T-helper 2 cell treated with Interferon-gamma antibody and Interleukin-4, amounts not matched to agents 100 ng/mL and 5 ng/mL, for 36 hours (primary cell): ENCODE measurements around the gene TGOLN2. TPM values are rescaled to one million over a fixed set of nuclear protein-coding genes. Genes with fewer than 3 reads are reported as not detected.
"Not testable (repeated sequence)": the region's sequence is repeated elsewhere in the genome, so short reads cannot be mapped to it uniquely, and the experiment has no call there.

Experiments
- intact Hi-C: fragments of 100-400 bp; cut with micrococcal nuclease; formaldehyde crosslinking; loops from one replicate; pipeline ENCODE4 v1.15.1; 2023
- total RNA-seq: library from RNA; stranded (reverse); gene quantifications from 2 replicates; pipeline ENCODE4 v1.2.3, GENCODE V29; 2022

Gene TGOLN2
- total RNA-seq, 1 donor from 2014 or later, result 133 TPM

DNA sequence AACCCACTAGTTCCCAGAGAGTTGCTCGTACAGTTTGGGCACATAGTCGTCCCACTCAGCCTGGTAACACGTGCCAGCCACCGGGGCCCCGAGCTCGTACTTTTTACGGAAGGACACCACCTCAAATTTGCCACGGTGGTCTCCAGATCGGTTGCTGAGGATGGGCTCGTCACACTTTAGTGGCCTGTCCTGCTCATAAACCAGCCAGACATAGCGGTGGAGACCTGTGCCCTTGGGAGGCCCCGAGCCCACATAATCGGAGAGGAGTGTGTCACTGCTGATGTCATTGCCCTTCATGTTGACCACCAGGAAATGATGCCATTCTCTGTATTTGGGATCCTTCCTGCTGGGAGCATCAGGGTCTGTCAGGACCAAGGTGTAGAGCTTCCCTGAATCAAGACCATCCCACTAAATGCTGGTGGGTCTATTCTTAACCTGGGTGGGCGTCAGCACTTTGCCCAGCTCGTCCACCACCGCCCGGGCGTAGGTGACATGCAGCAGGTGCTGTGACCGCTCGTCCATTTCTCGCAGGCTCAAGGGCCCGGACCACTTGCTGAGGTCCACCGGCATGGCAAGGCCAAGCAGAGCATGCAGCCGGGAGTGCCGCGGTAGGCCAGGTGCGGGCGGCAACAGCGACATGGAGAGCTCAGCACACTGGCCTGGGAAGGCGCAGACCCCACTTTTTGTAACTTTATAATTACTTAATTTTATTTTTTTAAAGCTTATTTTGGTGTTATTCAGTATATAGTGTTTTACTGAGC, 13.7 kb upstream of the TGOLN2 start:
- intact Hi-C loops, result no loop called here

DNA sequence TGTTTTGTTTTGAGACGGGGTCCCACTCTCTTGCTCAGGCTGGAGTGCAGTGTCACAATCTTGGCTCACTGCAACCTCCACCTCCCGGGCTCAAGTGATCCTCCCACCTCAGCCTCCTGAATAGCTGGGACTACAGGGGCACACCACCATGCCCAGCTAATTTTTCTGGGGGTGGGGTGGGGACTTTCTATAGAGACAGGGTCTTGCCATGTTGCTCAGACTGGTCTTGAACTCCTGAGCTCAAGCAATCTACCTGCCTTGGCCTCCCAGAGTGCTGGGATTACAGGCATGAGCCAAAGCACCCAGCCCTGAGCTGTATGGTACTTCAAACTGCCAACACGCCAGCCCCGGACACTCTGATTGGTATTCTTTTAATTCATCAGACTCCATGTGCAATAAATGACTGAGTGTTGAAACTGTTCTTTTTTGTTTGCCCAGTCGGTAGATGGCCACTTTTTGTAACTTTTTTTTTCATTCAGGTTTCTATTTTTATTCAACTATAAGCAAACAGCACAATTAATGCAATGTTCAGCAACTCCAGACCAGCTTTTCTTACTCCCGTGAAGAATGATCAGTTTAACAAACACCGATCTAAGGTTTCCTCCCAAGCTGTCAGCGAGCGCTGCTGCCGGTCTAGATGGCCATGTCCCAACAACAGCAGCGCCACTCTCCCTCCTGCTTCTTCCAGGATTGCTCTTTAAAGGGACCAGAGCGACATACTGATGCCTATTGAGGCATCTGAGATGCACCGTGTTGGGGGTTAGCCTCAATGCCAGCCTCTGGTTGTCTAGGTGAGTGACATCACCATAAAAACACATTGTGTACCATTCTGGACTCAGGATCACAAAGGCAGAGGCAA, 12.5 kb upstream of the TGOLN2 start:
- intact Hi-C loops, result no loop called here

DNA sequence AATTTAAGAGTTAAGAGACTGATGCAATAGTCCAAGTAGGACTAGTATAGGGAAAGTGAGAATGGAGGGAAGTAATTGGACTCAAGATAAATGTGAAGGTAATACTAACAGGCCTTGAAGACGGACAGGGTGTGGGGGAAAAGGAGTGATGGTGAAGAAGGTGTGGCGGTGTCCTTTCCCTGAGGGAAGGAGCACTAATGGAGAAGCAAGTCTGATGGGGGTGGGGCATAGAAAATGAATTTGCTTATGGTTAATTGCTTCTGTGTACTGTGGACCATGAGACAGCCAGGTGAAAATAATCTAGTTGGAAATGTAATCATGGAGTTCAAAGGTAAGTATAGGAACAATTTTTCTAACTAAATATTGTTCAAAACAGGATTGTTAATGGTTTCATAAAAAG, 7.1 kb upstream of the TGOLN2 start:
- intact Hi-C loops, result no loop called here

DNA sequence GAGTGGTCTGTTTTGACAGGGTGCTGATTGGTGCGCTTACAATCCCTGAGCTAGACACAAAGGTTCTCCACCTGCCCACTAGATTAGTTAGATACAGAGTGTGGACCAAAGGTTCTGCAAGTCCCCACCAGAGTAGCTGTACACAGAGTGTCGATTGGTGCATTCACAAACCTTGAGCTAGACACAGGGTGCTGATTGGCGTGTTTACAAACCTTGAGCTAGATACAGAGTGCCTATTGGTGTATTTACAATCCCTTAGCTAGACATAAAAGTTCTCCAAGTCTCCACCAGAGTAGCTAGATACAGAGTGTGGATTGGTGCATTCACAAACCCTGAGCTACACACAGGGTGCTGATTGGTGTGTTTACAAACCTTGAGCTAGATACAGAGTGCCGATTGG, 6.1 kb upstream of the TGOLN2 start:
- intact Hi-C loops, result not testable (repeated sequence)

DNA sequence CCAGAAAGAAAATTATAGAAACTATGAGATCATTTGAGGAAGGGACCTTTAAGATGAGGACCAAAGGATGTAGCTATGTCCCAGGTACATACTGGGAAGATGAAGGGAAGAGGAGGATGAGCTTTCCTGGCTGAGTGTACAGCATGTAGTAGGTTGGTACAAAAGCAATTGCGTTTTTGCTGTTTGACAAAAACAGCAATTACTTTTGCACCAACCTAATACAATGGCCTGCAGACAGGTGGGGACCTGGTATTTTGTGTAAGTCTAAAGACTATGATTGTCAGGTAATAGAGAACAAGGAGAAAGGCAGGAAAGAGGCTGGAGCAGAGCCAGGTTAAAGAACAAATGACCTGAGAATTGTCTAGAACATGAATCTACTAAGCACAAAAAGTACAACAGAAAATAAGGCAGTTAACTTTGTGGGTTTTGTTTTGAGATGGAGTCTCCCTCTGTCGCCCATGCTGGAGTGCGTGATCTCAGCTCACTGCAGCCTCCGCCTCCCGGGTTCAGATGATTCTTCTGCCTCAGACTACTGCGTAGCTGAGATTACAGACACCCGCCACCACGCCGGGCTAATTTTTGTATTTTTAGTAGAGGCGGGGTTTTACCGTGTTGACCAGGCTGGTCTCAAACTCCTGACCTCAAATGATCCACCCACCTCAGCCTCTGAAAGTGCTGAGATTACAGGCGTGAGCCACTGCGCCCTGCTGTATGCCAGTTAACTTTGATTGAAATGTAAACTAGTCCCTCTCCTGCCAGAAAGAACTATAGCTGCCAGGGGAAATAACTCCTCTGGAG, 3.2 kb upstream of the TGOLN2 start:
- intact Hi-C loops, result no loop called here

DNA sequence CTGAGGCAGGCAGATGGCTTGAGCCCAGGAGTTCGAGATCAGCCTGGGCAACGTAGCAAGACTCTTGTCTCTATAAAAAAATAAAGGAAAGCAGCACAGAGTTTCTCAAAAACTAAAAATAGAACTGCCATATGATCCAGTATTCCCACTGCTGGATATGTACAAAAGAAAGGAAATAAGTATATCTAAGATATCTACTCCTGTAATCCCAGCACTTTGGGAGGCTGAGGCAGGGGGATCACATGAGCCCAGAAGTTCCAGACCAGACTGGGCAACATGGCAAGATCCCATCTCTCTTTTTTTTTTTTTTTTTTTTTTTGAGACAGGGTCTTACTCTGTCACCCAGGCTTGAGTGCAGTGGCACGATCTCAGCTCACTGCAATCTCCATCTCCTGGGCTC, 1.9 kb upstream of the TGOLN2 start:
- intact Hi-C loops, result not testable (repeated sequence)

DNA sequence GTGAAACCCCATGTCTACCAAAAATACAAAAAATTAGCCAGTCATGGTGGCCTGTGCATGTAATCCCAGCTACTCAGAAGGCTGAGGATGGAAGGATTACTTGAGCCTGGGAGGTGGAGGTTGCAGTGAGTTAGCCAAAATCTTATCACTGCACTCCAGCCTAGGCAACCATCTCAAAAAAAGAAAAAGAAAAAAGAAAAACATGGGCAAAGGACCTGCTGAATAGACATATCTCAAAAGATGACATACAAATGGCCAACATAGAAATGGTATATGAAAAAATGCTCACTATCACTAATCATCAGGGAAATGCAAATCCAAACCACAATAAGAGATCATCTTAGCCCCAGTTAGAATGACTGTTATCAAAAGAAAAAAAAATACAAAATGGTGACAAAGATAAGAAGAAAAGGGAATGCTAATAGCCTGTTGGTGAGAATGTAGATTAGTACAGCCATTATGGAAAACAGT, 1.4 kb upstream of the TGOLN2 start:
- intact Hi-C loops, result no loop called here

DNA sequence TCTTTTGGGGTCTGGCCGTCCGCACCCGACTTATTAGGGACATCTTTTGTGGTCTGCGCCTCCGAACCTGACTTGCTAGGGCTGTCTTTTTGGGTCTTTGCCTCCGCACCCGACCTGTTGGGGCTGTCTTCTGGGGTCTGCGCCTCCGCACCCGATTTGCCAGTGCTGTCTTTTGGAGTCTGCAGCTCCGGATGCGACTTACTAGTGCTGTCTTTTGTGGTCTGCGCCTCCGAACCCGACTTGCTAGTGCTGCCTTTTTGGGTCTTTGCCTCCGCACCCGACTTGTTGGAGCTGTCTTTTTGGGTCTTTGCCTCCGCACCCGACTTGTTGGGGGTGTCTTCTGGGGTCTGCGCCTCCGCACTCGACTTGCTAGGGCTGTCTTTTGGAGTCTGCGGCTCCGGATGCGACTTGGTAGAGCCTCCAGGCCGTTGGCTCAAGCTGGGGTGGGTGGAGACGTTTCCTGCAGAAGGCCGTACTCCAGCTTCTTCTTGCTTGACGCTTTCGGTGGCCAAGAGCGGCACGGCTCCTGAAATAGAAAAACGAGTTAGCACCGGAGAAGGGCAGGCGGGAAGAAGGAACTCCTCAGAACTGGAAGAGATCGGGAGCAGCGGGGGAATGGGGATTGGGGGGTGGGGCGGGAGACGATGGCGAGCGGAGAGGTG, 498 bp downstream of the TGOLN2 start:
- intact Hi-C loops, result loop anchor here (2.0 kb wide), 1 partner anchor 82 kb away; no protein-coding TSS in a partner anchor

DNA sequence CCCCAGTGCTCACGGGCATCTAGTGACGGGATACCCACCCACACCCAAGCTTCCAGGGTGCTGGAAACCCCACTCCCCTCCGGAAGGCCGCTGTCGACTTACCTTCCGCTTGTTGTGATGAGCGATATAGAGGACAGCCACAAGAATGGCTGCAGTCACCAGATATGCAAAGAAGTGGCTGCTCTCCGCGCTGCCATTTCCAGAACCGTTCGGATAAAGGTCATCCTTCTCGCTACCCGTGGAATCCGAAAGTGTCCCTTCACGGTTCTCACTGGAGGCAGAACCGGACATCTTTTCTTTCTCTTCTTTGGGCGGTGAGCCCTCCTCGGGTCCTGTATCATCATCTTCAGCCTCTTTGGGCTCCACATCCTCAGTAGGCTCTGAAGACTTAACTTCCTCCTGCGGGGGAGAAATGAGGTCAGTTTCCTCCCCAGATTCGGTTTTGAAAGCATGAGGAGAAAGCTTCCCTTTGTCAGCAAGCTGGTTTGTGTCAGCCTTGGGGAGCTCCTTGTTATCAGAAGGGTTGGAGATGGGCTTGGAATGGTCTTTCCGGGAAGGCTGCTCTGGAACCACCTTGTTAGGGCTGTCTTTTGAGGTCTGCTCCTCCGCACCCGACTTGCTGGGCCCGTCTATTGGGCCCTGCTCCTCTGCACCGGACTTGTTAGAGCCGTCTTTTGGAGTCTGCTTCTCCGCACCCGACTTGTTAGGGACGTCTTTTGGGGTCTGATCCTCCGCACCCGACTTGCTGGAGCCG, 1.2 kb downstream of the TGOLN2 start:
- intact Hi-C loops, result loop anchor here (1.0 to 2.0 kb wide), 2 partner anchors 82 to 286 kb away; partner anchors contain the start of gene C2orf68

DNA sequence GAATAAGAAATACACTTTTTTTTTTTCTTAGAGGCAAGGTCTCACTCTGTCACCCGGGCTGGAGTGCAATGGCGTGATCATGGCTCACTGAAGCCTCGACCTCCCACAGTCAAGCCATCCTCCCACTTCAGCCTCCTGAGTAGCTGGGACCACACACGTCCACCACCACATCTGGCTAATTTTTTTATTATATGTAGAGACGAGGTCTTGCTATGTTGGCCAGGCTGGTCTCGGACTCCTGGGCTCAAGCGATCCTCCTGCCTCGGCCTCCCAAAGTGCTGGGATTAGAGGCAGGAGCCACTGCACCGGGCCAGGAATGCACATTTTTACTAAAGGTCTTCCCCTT, 2.4 kb downstream of the TGOLN2 start:
- intact Hi-C loops, result no loop called here

DNA sequence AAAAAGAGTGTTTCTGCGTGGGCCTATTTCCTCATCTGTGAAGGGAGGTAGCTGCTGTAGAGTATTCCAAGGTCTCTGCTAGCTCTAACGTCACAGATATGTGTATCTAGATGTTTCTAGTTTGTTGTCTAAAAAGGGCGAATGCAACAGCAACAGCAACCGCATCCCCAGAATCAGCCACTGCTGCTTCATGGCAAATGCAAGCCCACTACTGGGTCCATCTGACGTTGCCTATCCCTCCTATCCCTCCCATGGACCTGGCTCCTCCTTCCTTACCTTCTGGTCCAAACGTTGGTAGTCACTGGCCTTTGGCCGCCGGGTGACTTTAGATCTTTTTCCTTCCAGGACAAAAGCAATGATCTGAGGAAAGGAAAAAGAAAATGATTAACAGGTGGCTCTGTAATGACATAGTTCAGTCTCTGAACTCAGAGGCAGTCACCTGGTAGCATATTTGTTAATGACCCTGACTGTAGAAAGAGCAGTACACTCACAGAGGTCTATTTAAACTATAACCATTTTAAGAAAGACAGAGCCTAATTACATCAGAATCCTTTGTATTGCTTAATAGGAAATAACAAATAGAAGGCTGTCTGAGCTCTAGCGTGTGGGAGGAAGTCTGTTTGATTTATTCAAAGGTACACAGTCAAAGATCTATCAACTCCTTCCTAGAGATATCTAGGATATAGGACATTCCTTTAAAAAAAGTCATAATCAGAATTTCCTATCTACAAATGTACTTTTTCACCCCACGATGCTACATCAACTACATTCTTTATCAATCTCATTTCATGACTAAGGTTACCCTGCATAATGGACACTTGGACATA, 2.9 kb downstream of the TGOLN2 start:
- intact Hi-C loops, result no loop called here

DNA sequence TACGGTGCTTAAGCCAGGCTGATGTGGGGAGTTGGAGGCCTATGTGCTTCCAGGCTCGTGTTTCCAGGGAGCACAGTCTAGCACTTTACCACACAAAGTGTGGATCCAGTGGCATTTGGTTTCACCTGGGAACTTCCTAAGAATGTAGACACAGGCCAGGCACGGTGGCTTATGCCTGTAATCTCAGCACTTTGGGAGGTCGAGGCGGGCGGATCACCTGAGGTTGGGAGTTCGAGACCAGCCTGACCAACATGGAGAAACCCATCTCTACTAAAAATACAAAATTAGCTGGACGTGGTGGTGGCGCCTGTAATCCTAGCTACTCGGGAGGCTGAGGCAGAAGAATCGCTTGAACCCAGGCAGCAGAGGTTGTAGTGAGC, 3.8 kb downstream of the TGOLN2 start:
- intact Hi-C loops, result not testable (repeated sequence)

DNA sequence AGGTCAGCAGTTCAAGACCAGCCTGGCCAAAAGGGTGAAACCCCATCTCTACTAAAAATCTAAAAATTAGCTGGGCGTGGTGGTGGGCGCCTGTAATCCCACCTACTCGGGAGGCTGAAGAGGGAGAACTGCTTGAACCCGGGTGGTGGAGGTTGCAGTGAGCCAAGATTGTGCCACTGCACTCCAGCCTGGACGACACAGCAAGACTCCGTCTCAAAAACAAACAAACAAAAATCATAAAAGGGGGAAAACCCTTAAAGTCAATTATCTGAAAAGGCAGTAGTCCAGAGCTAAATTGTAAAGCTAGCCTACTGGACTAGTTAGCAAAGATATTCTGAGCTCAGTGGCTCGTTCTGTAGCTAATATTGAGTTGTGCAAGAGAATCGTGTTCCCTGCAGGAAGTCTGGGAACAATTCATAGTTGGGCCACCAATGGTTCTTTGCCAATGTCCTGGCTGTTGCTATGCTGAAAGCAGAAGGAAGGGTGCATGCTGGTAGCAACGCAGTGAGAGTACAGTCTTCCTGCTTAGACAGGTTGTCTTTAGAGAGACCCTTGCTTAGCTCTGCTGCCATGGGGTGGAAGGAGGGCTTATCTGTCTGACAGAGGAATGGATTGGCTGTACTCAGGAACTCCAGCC, 4.3 kb downstream of the TGOLN2 start:
- intact Hi-C loops, result no loop called here

DNA sequence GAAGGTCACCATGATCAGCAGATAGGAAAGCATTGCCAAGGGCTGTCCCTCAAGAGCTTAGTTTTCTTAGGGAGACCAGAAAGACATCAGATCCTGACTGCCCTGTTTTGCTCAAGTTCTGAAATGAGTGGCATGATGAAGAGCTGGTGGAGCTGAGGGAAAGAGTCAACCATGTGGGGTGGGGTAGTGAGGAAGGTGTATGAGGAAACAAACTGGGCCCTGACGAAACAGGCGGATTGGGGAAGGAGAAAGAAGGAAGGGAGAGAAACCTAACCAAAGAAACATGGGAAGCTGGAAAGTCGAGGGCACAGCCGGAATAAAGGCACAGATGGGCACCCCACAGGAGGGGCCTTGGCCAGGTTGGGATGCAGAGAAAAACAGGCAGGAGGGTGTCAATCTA, 8.0 kb downstream of the TGOLN2 start:
- intact Hi-C loops, result no loop called here

DNA sequence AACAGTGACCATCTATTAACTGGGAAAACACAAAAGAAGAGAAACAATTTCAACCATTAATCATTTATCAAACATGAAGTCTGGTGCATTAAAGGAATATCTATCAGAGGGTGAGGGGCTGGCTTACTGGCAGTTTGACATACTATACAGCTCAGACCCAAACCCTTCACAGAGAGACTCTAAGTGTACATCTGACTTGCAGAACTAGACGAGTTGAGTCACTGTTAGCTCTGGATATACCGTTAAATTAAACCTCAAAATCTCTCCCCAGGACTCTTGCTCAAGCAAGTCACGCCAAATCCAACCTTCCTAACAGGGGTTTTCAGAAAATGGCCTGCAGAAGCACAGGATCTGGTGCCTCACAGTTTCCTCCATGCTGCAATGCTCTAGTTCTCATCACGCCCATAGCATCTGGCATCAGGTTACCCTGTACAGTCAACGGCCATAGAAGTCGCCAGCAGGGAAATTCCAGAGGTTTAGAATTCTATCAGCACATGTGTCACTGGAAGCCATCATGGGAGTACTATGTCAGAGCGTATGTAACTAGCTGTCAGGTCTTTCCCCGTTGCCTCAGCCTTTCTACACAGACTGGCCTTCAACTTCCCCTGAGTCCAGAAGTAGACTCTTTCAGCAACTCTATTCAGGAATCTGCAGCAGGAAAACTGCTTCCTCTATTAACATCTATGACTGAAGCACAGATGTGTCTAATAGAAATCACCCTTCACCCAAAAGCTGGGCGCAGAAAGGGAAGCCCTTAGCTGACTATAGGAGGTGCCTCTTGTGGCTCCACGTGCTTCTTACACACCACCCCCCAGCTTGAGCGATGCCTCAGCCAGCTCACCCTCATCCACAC, 9.3 kb downstream of the TGOLN2 start:
- intact Hi-C loops, result no loop called here

DNA sequence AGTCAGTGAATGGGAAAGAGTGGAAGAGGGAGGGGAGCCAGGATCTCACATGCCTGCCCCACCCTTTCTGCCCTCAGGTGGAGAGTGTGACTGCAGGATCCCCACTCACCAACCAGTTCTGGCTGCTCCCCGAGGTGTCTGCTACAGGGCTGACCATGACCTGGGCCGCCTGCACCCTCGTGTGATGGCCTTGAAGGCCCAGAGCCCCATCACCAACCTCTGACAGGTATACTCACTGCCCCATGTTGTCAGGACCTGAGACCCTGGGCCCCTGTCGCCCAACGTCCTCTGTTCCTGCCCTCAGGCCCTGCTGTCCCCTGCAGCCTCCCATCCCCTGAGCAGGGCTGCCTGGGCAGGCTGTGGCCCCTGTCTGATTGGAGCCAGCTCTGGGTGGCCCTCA, 11.9 kb downstream of the TGOLN2 start:
- intact Hi-C loops, result not testable (repeated sequence)

DNA sequence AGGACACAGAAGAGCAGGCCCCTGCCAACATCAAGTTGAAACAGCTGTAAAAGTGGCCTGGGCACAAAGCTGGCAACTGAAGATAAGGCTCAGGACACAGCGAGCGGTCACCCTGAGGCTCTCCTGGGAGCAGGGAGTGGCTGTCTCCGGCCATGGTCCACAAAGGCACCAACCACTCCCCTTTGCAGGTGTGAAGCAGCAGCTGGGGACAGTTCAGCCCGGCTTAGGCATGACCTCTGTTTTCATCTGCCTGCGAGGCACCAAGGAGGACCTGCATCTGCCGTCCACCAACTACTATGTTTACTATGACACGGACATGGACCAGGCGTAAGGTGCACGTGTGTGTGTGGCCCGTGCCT, 12.9 kb downstream of the TGOLN2 start:
- intact Hi-C loops, result no loop called here

DNA sequence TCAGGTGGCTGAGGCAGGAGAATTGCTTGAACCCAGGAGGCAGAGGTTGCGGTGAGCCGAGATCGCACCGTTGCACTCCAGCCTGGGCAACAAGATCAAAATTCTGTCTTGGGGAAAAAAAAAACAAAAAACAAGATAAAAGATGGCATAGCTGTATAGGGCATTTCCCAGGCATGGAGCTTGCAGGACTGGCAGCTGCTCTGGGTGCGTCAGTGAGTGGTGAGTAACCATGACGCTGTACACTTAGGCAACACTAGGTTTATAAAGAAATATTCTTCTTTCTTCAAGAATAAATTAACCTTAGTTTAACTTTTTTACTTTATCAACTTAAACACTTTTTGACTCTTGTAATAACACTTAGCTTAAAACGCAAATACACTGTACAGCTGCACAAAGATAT, 15.4 kb downstream of the TGOLN2 start:
- intact Hi-C loops, result no loop called here
